Measurements from ENCODE around the gene COL5A1.

Gene COL5A1

DNA sequence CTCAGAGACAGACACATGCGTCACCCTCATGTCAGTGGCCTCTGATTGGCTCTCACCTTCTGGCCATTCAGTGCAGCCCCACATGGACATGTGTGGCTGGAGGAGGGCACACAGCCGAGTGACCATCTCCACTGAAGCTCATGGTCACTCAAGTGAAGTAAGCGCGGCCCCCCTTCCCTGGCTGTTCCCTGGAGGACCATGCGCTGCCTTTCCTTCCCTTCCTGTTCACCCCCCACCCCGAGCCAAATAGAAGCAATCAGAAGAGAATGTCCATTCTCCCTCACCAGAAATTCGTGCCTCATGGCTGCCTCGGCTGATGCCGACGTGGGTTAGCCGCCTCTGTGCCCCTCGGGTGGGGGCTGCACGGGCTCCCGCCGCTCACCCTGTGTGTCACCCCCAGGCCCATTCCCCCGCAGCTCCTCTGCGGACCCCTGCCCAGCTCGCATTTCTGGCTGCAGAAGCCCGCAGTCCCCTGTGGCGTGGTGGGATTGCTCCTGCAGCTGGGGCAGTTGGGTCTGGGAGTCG lies 12.5 kb upstream of the COL5A1 start:
- Mint-ChIP-seq H3K27ac (no peak overlapping the region), H3K9me3 (no peaks in the 10 kb centered on the region), H3K4me1 (no peaks in the 10 kb centered on the region), H3K4me3 (no peak overlapping the region), H3K36me3 (no peaks in the 10 kb centered on the region), H3K27me3 (no peaks in the 10 kb centered on the region)

DNA sequence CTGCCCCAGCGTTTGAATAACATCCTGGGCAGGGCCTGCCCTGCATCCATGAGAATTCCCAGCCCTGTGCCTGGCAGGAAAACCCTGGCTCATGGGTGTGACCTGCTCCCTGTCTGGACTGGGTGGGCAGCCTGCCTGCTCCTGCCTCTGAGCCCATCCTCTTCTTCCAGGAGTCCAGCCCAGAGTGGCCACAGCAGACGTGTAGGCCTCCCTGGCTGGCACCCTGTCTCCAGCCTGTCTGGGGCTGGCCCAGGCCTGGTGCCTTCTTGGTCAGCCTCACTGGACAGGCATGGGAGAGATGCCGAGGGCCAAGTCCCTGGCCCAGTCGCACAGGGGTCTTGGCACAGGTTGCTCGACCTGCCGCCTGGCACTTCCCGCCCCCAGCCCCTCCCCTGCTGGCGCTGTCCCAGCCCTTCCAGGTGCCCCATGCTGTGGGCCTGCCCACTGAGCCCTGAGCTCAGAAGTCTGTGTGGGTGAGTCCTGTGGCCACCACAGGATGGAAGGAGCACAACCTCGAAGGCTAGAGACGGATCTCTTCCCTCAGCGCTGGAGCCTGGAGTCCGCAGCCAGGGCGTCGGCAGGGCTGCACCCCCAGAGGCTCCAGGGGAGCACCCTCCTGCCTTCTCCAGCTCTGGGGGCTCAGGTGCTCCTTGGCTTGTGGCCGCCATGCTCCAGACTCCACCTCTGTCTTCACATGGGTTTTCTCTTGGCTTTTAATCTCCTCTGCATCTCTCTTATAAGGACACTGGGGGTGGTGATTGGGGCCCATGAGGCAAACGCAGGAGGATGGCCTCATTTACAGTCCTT lies 11.8 kb upstream of the COL5A1 start:
- Mint-ChIP-seq H3K4me1 (no peaks in the 10 kb centered on the region), H3K36me3 (no peaks in the 10 kb centered on the region), H3K27ac (no peak overlapping the region), H3K4me3 (no peak overlapping the region), H3K27me3 (no peaks in the 10 kb centered on the region), H3K9me3 (no peaks in the 10 kb centered on the region)

DNA sequence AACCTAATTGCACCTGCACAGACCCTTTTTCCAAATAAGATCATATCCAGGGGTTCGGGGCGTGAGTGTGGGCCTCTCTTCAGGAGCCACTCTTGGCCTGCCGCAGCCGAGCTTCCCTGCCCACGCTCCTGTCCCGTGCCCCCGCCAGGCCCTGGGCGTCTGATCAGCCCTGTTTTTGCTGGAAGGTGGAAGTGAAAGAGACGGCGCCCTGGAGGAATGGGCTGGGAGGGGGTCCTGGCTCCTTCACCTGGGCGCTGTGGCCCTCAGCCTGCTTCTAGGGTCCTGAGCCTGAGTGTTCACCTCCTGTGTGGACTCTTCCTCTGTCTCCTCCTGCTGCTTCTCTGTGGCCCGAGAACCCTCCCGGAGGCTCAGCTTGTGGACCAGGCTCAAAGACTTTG lies 11.2 kb upstream of the COL5A1 start:
- Mint-ChIP-seq H3K27ac (no peak overlapping the region), H3K9me3 (no peaks in the 10 kb centered on the region), H3K4me1 (no peaks in the 10 kb centered on the region), H3K36me3 (no peaks in the 10 kb centered on the region), H3K27me3 (no peaks in the 10 kb centered on the region), H3K4me3 (no peak overlapping the region)

DNA sequence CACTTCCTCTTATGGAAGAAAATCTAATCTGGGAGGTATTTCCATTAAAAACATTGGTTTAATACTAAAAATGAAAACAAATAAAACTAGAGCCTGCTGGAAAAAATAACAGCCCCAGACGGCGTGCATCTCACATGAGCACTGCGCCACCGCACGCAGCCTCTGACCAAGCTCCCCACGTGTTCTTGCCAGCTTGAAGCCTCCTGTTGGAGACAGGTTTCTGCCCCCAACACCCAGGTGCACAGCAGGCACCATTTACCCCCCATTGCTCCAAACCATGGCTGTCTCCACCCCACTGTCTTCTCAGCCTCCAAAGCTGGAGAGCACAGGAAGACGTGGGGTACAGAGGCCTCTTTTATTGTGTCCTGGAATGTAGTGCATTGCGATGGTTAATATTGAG lies 10.7 kb upstream of the COL5A1 start:
- Mint-ChIP-seq H3K4me3 (no peak overlapping the region), H3K27me3 (no peaks in the 10 kb centered on the region), H3K36me3 (no peaks in the 10 kb centered on the region), H3K4me1 (no peaks in the 10 kb centered on the region), H3K27ac (no peak overlapping the region), H3K9me3 (no peaks in the 10 kb centered on the region)

DNA sequence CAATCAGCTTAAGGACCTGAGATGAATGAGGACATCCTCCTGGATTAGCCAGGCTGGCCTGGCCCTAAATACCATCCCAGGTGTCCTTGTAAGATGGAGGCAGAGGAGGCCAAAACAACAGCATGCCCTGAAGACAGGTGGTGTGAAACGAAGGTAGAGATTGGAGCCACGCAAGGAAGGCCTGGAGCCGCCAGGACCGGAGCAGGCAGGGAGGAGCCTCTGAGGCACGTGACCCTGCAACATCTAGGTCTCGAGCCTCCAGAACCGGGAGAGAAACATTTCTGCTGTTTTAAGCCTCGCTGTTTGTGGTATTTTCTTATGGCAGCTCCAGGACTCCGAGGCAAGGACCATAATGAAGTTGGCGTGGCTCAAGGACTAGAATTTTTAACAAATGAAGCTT lies 9.7 kb upstream of the COL5A1 start:
- Mint-ChIP-seq H3K4me1 (no peaks in the 10 kb centered on the region), H3K9me3 (no peaks in the 10 kb centered on the region), H3K27ac (no peak overlapping the region), H3K27me3 (no peaks in the 10 kb centered on the region), H3K4me3 (no peak overlapping the region), H3K36me3 (no peaks in the 10 kb centered on the region)

DNA sequence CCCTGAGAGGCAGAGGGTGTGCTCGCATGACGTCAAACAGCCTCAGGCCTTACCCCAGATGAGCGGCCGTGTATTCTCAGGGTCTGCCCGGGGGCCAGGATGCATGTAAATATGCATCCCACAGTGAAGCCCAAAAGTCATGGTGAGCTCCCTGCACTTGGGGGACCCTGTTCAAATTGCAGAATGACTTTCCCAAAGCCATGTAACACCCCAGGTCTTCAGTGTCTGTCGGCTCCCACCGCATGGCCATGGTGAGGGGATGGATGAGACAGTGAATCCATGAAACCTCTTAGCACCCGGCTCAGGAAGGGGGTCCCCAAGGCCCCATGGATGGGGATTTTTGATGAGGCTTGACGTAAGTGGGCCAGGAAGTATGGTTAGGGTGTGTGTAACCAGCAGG lies 9.3 kb upstream of the COL5A1 start:
- Mint-ChIP-seq H3K36me3 (no peaks in the 10 kb centered on the region), H3K4me3 (no peak overlapping the region), H3K9me3 (no peaks in the 10 kb centered on the region), H3K4me1 (no peaks in the 10 kb centered on the region), H3K27me3 (no peaks in the 10 kb centered on the region), H3K27ac (no peak overlapping the region)

DNA sequence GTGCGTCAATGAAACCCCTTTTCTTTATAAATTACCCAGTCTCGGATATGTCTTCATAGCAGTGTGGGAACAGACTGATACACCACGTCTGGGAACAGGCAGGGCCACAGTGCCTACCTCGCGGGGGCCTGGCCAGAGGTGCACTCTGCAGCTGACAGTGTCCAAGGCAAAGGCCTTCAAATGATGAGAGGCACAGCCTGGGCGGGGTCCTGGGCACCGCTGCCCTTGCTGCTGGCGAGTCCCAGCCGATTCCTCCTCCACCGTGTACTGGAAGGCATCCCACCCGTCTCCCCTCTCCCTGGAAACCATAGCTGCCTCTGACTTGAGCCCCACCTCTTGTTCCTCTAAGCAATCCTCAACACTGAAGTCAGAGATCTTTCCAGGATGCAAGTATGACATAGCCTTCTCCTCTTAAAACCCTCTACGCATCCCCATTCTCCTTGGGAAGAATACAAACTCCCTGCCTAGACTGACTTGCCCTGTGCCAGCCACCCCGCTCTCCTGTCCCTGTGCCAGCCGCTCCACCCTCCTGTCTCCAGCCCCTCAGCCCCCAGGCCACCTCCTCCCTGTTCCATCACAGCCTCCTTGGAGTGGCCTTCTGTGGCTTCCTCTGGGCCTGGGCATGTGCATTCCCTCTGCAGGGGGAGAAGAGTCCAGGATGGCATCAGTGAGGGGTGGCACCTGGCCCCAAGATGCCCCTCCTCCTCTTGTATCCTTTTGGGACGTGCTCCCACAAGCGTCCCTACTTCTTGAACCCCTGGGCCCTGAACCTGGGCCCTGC lies 8.1 kb upstream of the COL5A1 start:
- Mint-ChIP-seq H3K4me3 (no peak overlapping the region), H3K27ac (no peak overlapping the region), H3K4me1 (no peaks in the 10 kb centered on the region), H3K9me3 (no peaks in the 10 kb centered on the region), H3K27me3 (no peaks in the 10 kb centered on the region), H3K36me3 (no peaks in the 10 kb centered on the region)

DNA sequence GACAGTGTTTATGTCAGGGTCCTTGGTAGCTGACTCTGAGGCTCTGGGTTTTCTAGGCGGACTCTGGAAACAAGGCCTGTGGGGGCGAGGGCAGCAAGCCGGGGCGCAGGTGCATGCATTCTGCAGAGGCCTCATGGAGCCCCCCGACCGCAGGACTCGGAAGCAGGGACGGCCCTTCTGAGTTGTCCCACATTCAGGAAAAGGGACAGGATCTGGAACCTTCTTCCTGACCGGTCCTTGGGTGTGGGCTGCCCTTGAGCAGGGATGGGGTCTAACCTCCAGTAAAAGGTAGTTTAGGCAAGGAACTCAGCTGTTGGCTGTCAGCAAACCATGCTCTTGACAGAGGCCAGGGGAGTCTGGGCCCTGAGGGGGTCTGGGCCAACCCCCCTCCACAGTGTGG lies 7.4 kb upstream of the COL5A1 start:
- Mint-ChIP-seq H3K9me3 (no peaks in the 10 kb centered on the region), H3K27ac (no peak overlapping the region), H3K4me1 (no peaks in the 10 kb centered on the region), H3K27me3 (no peaks in the 10 kb centered on the region), H3K36me3 (no peaks in the 10 kb centered on the region), H3K4me3 (no peak overlapping the region)

DNA sequence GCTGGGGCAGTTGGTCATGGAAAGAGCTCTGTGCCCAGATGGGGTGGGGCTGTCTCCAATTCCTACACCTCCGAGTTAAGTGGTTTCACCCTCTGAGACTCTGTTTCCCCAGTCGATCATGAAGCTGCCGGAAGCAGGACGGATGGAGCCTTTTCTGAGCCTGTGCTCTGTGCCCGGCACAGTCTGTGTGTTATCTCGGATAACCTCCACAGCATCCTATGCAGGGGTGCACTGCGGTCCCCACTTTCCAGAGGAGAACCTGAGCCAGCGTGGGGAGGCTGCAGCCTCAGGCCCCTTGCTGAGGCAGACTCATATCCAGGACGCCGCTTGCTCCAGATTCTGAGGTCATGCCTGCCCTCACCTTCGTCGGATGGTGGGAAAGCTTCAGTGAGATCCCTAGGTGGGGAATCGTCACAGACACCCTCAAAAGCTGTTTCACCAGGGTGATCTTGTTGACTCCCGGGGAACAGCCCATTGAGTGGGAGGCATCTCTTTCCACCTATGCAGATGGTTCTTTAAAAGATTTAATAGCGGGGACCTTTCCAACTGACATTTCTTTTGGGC lies 6.9 kb upstream of the COL5A1 start:
- Mint-ChIP-seq H3K4me1 (no peaks in the 10 kb centered on the region), H3K36me3 (no peaks in the 10 kb centered on the region), H3K4me3 (no peak overlapping the region), H3K9me3 (no peaks in the 10 kb centered on the region), H3K27me3 (no peaks in the 10 kb centered on the region), H3K27ac (no peak overlapping the region)

DNA sequence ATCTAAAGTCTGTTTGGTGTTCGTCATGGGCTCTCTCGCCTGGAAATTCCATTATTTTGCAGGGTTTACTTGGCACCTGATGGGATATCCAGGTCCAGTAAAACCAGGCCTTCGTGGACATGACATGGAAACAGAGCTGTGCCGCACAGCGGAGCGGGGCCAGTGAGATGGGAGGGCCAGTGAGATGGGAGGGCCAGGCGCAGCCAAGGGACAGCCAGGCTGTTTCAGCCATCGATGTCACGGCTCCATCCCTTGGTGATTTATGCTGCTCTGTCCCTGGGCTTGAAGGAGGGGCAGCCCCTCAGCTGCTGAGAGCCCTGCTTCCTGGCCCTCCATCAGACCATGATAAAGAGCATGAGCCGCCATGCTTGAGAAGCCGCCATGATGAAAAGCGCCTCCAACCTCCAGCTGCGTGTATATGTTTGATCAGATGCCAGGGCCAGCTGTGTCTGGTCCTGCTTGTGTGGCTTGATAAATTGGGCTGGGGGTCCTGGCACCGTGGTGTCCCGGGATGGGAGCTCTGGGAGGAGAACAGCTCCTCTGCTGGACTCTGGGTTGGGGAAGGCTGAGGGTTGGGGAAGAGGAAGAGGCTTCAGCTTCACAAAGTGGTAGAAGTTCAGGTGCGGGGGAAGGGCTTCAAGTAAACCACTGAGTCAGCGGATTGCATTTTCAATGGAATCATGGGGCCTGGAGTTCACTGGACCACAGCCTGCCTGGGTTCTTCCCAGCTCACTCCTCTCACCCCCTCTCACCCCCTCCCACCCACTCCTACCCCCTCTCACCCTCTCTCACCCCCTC lies 6.1 kb upstream of the COL5A1 start:
- Mint-ChIP-seq H3K4me1 (no peaks in the 10 kb centered on the region), H3K27me3 (peaks cover 4% of the 10 kb centered on the region), H3K36me3 (no peaks in the 10 kb centered on the region), H3K9me3 (no peaks in the 10 kb centered on the region), H3K4me3 (no peak overlapping the region), H3K27ac (no peak overlapping the region)

DNA sequence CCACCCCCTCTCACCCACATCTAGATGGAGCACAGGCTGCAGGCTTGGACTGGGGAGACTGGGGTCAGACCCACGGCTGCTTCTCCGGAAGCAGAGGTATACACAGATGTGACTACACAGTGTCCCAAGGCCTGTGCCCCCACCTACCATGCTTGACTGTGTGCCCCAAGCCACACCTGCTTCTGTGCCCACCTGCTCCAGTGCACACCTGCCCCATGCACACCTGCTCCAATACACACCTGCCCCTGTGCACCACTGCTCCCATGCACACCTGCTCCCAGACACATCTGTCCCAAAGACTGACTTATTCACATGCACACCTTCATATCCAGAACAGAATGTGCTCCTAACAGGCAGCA lies 5.5 kb upstream of the COL5A1 start:
- Mint-ChIP-seq H3K4me3 (no peak overlapping the region), H3K27me3 (peaks cover 4% of the 10 kb centered on the region)

DNA sequence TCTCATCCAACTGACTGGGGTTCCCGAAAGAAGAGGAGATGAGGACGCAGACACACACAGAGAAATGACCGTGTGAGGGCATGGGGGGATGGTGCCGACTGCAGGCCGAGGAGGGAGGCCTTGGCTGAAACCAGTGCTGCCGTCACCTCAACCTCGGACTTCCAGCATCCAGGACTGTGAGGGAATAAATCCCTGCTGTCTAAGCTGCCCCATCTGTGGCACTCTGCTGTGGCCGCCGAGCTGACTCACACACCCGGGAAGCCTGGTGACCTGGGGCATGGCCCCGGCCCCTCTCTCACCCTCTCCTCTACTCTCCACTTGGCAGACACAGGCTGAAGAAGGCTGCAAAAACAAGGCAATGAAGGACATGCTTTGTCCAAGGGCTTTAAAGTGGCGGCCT lies 4.4 kb upstream of the COL5A1 start:
- Mint-ChIP-seq H3K4me3 (no peak overlapping the region), H3K36me3 (no peaks in the 10 kb centered on the region), H3K27ac (no peak overlapping the region), H3K27me3 (peaks cover 4% of the 10 kb centered on the region), H3K9me3 (no peaks in the 10 kb centered on the region), H3K4me1 (no peaks in the 10 kb centered on the region)

More for the DNA sequence above, 5.5 kb upstream of the COL5A1 start:
- H3K4me1 Mint-ChIP-seq = no peaks in the 10 kb centered on the region
- H3K9me3 Mint-ChIP-seq = no peaks in the 10 kb centered on the region
- H3K27ac Mint-ChIP-seq = peak overlapping the region; percentile 47
- no peaks in the 10 kb centered on the region for H3K36me3 Mint-ChIP-seq

DNA sequence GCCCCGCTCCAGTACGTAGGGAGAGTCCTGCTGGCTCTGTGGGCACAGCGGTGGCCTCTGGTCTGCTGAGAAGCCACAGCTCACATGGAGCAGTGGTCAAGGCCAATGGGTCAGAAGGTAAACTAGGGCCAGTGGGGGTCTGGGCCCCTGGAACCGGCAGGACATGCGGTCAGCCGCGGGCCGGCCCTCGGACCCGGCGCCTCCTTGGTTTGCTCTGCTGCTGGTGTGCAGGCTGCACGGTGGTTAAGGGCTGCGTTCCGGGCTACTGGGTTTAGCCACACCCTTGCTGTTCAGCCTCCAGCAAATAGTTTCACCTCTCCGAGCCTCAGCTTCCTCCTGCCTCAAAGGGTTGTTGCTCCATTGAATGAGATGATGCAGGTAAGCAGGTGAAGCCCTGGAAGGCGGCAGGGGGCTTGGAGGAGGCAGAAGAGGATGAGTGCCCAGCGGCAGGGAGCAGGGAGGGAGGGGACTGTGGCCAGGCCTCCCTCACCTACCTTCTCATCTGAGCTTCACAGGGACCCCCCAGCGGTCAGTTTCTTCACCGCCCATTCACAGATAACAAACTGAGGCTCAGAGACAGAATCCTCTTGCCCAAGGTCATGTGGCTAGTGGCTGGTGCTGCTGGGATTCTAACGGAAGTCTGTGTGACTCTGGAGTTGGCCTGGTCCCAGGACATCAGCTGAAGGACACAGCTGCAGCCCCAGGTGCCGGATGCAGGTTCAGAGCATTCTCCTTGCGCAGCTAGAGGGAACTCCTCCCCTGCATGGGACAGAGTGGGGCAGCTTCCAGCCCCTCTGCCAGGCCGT lies 3.7 kb upstream of the COL5A1 start:
- Mint-ChIP-seq H3K4me1 (no peaks in the 10 kb centered on the region), H3K9me3 (no peaks in the 10 kb centered on the region)

DNA sequence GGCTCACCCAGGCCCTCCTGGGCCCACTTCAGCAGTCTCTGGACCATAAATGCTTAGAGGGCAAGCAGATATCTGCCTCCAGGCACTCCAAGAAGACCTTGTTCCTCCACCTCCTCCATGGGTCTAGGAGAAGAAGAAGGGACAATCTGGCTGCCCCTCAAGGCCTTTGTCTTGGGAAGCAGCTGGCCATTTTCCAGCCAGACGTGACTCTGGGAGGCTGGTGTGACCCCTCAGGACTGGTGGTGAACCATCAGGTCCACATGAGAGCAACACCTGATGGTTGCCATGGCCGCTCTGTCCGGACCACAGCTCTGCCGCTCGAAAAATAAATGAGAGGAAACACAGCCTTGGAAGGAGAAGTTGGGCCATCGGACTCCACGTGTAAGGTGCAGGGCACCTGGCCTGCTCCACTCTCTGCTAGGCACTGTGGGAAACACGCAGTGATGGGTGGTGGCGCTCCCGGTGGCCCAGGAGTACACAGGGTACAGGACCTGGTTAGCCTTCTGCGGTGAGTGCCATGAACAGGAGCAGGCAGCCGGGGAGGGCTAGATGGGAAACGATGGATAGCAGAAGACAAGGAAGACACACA lies 3.0 kb upstream of the COL5A1 start:
- Mint-ChIP-seq H3K4me3 (no peak overlapping the region), H3K27me3 (peaks cover 7% of the 10 kb centered on the region), H3K27ac (no peak overlapping the region), H3K4me1 (no peaks in the 10 kb centered on the region), H3K36me3 (no peaks in the 10 kb centered on the region), H3K9me3 (no peaks in the 10 kb centered on the region)

More for the DNA sequence above, 3.7 kb upstream of the COL5A1 start:
- H3K27ac Mint-ChIP-seq = no peak overlapping the region
- peaks cover 4% of the 10 kb centered on the region for H3K27me3 Mint-ChIP-seq
- H3K4me3 Mint-ChIP-seq = no peak overlapping the region
- H3K36me3 Mint-ChIP-seq = no peaks in the 10 kb centered on the region

Data from activated naive CD4-positive, alpha-beta T cell treated with anti-CD3 and anti-CD28 coated beads, Interleukin-2, amount 50 U/mL, for 24 hours (primary cell).